ENCODE data around the gene SMG6.

DNA sequence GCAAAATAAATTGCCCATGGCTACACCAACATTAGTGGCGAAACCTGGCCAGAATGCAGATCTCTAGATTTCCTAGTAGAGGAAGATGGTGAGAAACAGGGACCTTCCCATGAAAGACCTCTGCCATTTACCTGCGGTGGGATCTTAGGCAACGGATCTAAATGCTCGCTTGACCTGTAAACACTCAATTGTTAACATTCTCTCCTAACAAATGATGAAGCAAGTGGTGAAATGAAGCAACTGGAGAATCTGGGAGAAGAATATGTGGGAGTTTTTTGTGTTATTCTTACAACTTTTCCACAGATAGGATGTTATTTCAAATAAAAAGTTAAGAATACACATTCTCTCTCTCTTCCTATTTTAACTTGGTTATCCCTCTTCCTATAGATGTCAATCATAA, 56.6 kb downstream of the SMG6 start:
- no peak for TF ChIP-seq CTCF (IDR thresholded peaks at IDR 0.05; ENCODE audit: low read depth, low read length)
- no peak for TF ChIP-seq POLR2A (IDR thresholded peaks at IDR 0.05; ENCODE audit: extremely low read depth, insufficient read length)
